Neural cell (in vitro differentiated cells): ENCODE measurements around the gene JAKMIP3. TPM values are rescaled to one million over a fixed set of nuclear protein-coding genes. Genes with fewer than 3 reads are reported as not detected.

Experiments
- H2AFZ ChIP-seq: fragments of 200-600, 300-800 bp; sonication (generic), shearing (Covaris generic); 2 replicates; pipeline ENCODE4 v1.6.0; 2014; ENCODE audit warnings: low read depth, mild to moderate bottlenecking, antibody characterized with exemption, low read length, moderate library complexity
- H3F3A ChIP-seq: fragments of 200-600 bp; shearing (Covaris generic); 2 replicates; pipeline ENCODE4 v1.6.1; 2016; ENCODE audit warnings: mild to moderate bottlenecking, moderate library complexity, mixed read lengths, antibody characterized with exemption, low read length; ENCODE audit not compliant: insufficient read depth, poor library complexity, severe bottlenecking
- H3K27ac ChIP-seq: fragments of 200-600, 300-800 bp; sonication (generic), shearing (Covaris generic); 2 replicates; pipeline ENCODE4 v1.5.1; 2014; ENCODE audit warnings: mild to moderate bottlenecking, low read length, moderate library complexity
- H3K27me3 ChIP-seq: fragments of 300-800, 200-600 bp; sonication (generic), shearing (Covaris generic); 2 replicates; pipeline ENCODE4 v1.6.0; 2014; ENCODE audit warnings: mild to moderate bottlenecking, low read depth, low read length, moderate library complexity; ENCODE audit not compliant: insufficient read depth
- H3K36me3 ChIP-seq: fragments of 300-800, 200-600 bp; sonication (generic), shearing (Covaris generic); 2 replicates; pipeline ENCODE4 v1.5.1; 2014; ENCODE audit warnings: mild to moderate bottlenecking, antibody characterized with exemption, low read length, moderate library complexity; ENCODE audit not compliant: insufficient read depth
- H3K4me2 ChIP-seq: fragments of 300-800, 200-600 bp; sonication (generic), shearing (Covaris generic); 2 replicates; pipeline ENCODE4 v1.6.0; 2014; ENCODE audit warnings: mild to moderate bottlenecking, low read length
- H3K4me3 ChIP-seq: fragments of 300-800, 200-600 bp; sonication (generic), shearing (Covaris generic); 2 replicates; pipeline ENCODE4 v1.5.1; 2014; ENCODE audit warnings: mild to moderate bottlenecking, low read length, moderate library complexity
- H3K79me2 ChIP-seq: fragments of 200-600 bp; shearing (Covaris generic); replicated peaks from 2 replicates; pipeline ENCODE4 v1.6.0; 2014; ENCODE audit warnings: mild to moderate bottlenecking, low read length, moderate library complexity; ENCODE audit not compliant: insufficient read depth
- H3K9ac ChIP-seq: fragments of 300-800, 200-600 bp; sonication (generic), shearing (Covaris generic); 2 replicates; pipeline ENCODE4 v1.6.1; 2016; ENCODE audit warnings: mild to moderate bottlenecking, low read length, mixed read lengths
- H3K9me2 ChIP-seq: fragments of 200-600 bp; shearing (Covaris generic); 2 replicates; pipeline ENCODE4 v1.6.1; 2016; ENCODE audit warnings: mild to moderate bottlenecking, low read length, mixed read lengths; ENCODE audit not compliant: insufficient read depth
- H3K9me3 ChIP-seq: fragments of 200-600, 300-800 bp; sonication (generic), shearing (Covaris generic); 2 replicates; pipeline ENCODE4 v1.6.1; 2016; ENCODE audit warnings: mild to moderate bottlenecking, mixed run types, low read length, moderate library complexity, mixed read lengths
- H4K20me1 ChIP-seq: fragments of 200-600 bp; shearing (Covaris generic); 2 replicates; pipeline ENCODE4 v1.6.1; 2016; ENCODE audit warnings: mild to moderate bottlenecking, mixed run types; ENCODE audit not compliant: insufficient read depth
- CTCF ChIP-seq: fragments of 450-650 bp; IDR thresholded peaks from 2 replicates; pipeline ENCODE4 v1.5.1; 2014; ENCODE audit warnings: antibody characterized with exemption, mild to moderate bottlenecking, moderate library complexity; ENCODE audit not compliant: poor library complexity, severe bottlenecking
- EP300 ChIP-seq: fragments of 450-650 bp; conservative IDR thresholded peaks from 2 replicates; pipeline ENCODE4 v1.6.1; 2014; ENCODE audit warnings: antibody characterized with exemption, mild to moderate bottlenecking, moderate library complexity; ENCODE audit not compliant: poor library complexity, severe bottlenecking
- EZH2 ChIP-seq: fragments of 200-600, 300-800 bp; shearing (Covaris generic), sonication (generic); IDR thresholded peaks from 2 replicates; pipeline ENCODE4 v1.6.1; 2014; ENCODE audit warnings: antibody characterized with exemption, low read length, borderline replicate concordance, mild to moderate bottlenecking; ENCODE audit not compliant: insufficient read depth, poor library complexity, severe bottlenecking
- MXI1 ChIP-seq: fragments of 450-650 bp; conservative IDR thresholded peaks from 2 replicates; pipeline ENCODE4 v1.6.1; 2014; ENCODE audit warnings: antibody characterized with exemption, mild to moderate bottlenecking; ENCODE audit not compliant: poor library complexity, severe bottlenecking
- POLR2AphosphoS5 ChIP-seq: IDR thresholded peaks from 2 replicates; pipeline ENCODE4 v1.6.1; 2012
- RAD21 ChIP-seq: fragments of 450-650 bp; conservative IDR thresholded peaks from 2 replicates; pipeline ENCODE4 v1.6.1; 2014; ENCODE audit warnings: antibody characterized with exemption, mild to moderate bottlenecking, moderate library complexity
- REST ChIP-seq: IDR thresholded peaks from 2 replicates; pipeline ENCODE4 v1.6.1; 2012; ENCODE audit warnings: borderline replicate concordance
- SMC3 ChIP-seq: fragments of 450-650 bp; conservative IDR thresholded peaks from 2 replicates; pipeline ENCODE4 v1.6.1; 2014; ENCODE audit warnings: antibody characterized with exemption, mild to moderate bottlenecking, moderate library complexity; ENCODE audit not compliant: poor library complexity
- TAF1 ChIP-seq: IDR thresholded peaks from 2 replicates; pipeline ENCODE4 v1.6.1; 2012; ENCODE audit warnings: low read depth
- polyA plus RNA-seq: library from polyadenylated mRNA; depleted of rRNA; stranded (reverse); fragments of >200 nt; gene quantifications from 2 replicates; pipeline ENCODE4 v1.2.3, GENCODE V29; 2014

JAKMIP3 gene
- polyA plus RNA-seq, 1 donor from 2014 or later, result 5.1 TPM

GRCh38 chr10:132102071-132102716 is 36.4 kb downstream of the JAKMIP3 start:
- H3K9ac ChIP-seq, result no peak overlapping the region
- no peak for TF ChIP-seq CTCF
- TF ChIP-seq TAF1, result no peak
- no peak for TF ChIP-seq MXI1
- TF ChIP-seq POLR2AphosphoS5, result no peak
- TF ChIP-seq RAD21, result no peak
- no peak for TF ChIP-seq REST
- TF ChIP-seq EP300, result no peak
- no peaks in the 10 kb centered on the region for H3F3A ChIP-seq
- no peaks in the 10 kb centered on the region for H3K79me2 ChIP-seq
- no peaks in the 10 kb centered on the region for H4K20me1 ChIP-seq
- H3K4me3 ChIP-seq, result no peak overlapping the region
- no peaks in the 10 kb centered on the region for H3K36me3 ChIP-seq
- H3K9me3 ChIP-seq, result no peaks in the 10 kb centered on the region
- no peaks in the 10 kb centered on the region for H3K9me2 ChIP-seq
- no peaks in the 10 kb centered on the region for H3K27me3 ChIP-seq
- H3K4me2 ChIP-seq, result no peak overlapping the region
- H3K27ac ChIP-seq, result no peak overlapping the region
- H2AFZ ChIP-seq, result no peak overlapping the region

- no peaks in the 10 kb centered on the region for H3F3A ChIP-seq
- H3K36me3 ChIP-seq, result no peaks in the 10 kb centered on the region
- H3K9me2 ChIP-seq, result no peaks in the 10 kb centered on the region
- no peak overlapping the region for H3K9ac ChIP-seq
- H3K27ac ChIP-seq, result no peak overlapping the region
- no peak overlapping the region for H3K4me3 ChIP-seq
- H2AFZ ChIP-seq, result no peak overlapping the region
- H4K20me1 ChIP-seq, result no peaks in the 10 kb centered on the region
- no peaks in the 10 kb centered on the region for H3K9me3 ChIP-seq
- no peak for TF ChIP-seq EZH2
- TF ChIP-seq EP300, result no peak
- no peak for TF ChIP-seq MXI1
- no peak for TF ChIP-seq SMC3
- no peak for TF ChIP-seq CTCF
- TF ChIP-seq TAF1, result no peak
- TF ChIP-seq POLR2AphosphoS5, result no peak
- TF ChIP-seq RAD21, result no peak
- TF ChIP-seq REST, result no peak
- H3K79me2 ChIP-seq, result no peaks in the 10 kb centered on the region
- no peaks in the 10 kb centered on the region for H3K27me3 ChIP-seq
- no peak overlapping the region for H3K4me2 ChIP-seq
These were observed 37.0 kb downstream of the JAKMIP3 start for GRCh38 chr10:132102717-132103110.
